Measurements from ENCODE around the gene EYS.
"Not testable (repeated sequence)": the region's sequence is repeated elsewhere in the genome, so short reads cannot be mapped to it uniquely, and the experiment has no call there.

EYS gene

DNA sequence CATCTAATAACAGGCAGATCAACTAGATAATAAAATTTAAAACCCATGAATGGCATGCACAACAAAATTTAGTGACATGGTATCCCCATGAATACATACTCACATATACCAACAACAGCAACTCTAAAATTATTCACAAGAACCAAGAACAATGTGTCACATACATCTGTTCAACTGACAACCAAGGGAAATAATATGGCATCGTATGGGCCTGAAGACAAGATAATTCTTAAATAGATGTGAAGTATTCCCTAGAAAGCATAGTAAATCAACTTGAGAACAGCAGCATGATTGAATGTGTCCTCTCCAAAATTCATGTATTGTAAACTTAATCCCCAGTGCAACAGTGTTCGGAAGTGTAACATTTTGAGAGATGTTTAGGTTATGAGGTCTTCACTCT lies 635.5 kb downstream of the EYS start:
- DNase-seq: no peak

DNA sequence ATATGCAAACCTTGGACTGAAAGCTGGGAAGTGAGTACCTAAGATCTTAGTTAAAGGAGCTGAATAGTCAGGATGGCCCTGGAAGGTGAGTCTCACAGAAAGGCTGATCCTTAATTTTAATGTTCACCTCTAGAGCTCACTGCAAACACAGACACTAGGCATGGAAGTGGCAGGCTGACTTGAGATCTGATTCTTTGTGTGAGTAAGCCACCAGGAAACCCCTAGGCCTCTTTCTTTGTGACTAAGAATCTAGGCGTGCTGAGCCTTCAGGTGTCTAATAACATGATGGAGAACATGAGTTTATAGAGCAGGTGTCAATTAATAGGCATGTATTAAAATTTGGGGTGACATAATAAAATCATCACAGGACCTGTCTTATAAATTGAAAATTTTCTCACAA lies 642.2 kb downstream of the EYS start:
- no peak for DNase-seq

DNA sequence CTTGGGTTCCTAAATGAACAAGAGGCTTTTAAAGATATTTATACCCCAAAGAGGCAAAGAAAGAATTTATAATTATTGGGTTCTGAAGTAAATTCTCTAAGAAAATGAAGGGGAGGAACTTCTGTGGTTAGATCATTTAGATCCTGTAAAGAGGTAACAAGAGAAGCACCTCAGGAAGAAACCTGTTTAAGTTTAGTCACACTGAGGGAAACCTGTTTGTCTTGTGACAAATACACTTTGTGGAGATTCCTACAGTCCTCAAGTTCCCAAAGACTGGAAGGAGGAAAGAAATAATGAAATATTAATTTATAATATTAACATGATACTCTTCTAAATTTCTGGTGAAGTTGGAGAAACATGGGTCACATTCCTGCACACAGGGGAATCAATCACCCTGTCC lies 647.5 kb downstream of the EYS start:
- no peak for DNase-seq

DNA sequence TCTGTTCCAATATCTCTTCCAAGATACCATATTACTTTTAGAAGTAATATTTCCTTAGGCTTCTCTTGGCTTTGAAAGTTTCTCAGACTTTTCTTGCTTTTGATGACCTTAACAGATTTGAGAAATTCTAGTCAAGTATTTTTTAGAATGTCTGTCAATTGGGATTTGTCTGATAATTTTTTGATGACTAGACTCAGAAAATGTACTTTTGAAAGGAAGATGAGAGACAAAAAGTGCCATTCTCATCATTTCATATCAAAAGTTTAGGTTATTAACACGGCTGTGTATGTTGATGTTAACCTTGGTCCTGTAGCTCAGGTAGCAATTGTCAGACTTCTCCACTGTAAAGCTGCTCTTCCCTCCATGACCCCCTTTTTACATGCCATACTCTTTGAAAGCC lies 651.5 kb downstream of the EYS start:
- no peak for DNase-seq

DNA sequence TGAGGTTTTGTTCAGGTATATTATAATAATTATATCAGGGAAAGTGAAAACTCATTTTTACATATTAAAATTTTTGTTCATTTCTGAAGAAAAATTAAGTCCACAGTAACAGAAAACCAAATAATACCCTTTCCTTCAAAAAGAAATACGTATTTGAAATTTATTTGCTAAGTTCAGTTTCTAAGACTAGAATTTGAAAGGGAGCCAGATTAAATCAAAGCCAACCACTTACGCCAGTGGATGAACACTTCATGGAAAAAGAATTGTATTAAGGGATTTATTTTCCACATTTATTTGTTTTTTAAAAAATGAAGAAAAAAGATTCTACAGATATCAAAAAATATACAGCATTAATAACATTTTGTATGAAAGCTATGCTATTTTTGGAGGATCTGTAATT lies 654.4 kb downstream of the EYS start:
- no peak for DNase-seq

DNA sequence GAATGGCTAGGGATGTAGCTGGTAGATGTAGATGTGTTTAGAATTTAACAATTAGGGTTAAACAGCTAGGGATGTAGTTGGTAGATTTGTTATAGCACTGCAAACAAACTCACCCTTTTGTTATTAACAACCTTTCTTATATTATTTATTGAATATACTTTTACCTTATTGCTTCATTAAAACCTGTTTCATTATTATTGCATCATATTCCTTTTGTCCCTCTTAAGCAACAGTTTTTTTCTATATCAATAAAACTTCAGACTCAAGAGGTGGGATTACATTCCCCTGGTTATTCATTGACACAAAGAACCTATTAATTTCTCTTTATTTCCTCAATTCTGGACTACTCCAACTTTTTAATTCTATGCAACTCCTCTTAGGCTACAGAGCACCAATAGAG lies 661.2 kb downstream of the EYS start:
- DNase-seq: no peak

DNA sequence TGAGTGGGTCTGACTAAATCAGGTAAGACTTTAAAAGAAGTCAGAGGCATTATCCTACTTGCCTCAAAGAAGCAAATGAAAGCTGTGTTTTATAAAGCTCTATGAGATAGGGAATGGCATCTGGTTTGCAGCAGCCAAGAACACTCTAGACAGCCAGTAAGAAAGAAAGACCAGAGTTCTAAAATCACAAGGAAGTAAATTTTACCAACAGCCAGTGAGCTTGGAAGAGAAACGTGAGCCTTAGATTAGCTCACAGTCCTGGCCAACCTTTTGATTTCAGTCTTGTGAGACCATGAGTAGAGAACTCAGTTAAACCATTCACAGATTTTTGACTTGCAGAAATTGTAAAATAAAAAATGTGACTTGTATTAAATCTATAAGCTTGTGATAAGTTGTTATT lies 693.0 kb downstream of the EYS start:
- DNase-seq: no peak

DNA sequence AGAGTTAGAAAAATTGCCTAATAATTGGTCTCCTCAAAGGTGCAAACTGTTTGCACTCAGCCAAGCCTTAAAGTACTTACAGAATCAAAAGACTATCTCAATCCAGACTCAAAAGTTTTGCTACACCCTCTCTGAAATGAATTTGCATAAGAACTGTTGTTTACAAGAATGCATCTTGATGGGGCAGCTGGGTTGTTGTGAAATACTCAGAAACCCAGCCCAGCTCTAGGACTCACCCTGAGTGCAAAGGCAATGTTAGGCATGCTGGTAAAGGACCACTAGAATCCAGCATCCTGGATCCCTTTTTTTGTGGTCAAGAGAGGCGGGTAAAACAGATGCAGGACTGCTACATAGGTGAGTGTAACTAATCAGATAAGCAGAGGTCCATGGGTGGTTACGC lies 700.2 kb downstream of the EYS start:
- DNase-seq: no peak

DNA sequence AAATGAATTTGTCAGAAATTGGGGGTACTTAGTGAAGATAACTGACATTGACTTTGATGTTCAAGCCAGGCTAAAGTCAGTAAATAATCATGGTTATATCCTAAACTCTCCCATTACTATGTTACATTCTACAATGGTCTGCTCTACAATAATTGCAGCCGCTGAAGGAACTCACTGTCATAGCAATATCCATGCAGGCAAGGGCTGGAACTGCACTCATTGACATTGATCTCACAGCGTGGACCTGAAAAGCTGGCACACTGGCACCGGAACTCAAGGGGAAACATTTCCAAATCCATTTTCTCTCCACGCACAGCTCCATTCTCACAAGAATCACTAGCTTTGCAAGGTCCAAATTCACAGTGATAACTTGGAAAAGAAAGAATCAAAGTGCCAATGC lies 702.7 kb downstream of the EYS start:
- no peak for DNase-seq

DNA sequence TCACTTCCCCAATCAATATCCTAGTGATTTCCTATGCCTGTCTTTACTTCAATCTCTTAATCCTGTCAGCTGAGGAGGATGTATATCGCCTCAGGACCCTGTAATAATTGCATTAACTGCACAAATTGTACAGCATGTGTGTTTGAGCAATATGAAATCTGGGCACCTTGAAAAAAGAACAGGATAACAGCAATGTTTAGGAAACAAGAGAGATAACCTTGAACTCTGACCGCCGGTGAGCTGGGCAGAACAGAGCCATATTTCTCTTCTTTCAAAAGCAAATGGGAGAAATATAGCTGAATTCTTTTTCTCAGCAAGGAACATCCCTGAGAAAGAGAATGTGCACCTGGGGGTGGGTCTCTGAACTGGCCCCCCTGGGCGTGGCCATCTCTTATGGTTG lies 704.1 kb downstream of the EYS start:
- not testable (repeated sequence) for DNase-seq

DNA sequence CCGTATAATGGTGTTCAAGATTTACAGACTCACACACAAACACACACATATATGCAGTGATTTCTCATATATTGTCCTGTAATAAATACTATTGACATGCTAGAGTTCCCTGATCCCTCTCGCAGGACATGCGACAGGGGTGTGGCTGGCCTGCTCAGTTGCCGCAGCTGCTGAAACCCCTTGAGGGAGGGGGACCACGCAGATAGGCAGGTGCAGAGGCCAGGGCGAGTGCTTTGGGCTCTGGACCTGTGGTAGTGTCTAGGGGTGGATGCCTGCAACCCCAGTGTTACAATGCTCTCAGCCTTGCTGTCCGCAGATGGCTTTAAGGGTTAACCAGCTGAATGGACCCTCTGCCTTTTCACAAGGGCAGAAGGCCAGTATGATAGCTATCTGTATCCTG lies 706.2 kb downstream of the EYS start:
- no peak for DNase-seq

DNA sequence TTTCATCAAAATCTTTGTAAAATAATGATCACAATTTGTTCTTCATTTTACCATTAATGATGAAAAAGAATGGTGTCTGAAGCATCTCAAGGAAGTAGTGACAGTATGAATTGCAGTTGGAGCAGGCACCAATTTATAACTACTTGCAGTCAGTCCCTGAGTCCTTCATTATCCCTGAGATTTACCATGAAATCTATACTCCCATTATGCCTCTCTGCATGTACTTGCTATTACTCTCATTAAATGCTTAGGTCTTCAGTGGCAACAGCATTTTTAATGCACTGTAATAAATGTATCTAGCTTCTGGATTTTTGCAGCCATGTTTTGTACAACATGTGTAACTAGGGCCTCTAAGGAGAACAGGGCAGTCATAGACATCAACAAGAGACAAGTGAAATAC lies 708.8 kb downstream of the EYS start:
- no peak for DNase-seq

DNA sequence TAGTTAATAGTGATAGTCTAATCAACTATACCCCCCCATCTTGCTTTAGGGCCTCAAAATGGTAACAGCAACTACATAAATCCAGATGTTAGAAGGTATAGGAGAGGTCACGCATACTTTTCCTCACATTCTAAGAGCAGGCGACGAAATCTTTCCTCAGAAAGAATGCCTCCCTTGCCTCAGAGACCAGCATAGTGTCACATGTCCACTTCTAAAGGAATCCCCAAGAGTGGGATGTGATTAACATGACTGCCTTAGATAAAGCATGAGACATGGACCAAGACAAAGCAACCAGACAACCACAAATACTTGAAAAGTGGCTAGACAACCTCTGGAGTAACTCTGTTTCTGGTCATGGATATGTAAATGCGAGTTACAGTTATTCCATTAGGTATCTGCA lies 710.7 kb downstream of the EYS start:
- DNase-seq: no peak

DNA sequence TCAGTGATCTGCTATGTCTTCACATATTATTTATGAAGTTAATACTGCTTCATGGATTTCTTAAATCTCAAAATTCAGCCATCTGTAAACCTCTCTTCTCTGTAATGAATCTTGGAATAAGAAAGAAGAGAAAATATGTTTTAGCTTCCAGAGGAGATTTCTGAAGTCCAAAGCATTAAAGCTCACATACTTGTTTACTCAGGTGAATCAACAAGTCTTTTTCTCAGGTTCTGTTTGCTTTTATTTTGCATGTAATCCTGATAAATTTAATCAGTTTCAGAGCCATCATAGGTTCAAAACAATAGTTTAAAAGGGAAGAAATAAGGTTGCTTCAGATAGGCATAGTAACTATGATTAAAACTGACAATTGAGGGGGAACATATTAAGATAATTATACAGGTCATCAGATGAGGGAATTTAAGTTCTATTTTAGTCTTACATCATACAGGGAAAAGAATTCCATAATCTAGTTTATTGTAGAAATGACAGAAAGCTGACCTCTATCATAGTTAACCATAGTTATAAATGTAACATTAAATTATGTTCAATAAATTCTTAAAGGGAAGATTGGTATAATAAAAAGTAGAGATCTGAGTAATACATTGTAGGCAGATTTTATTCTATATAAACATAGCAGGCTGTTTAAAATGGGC lies 716.2 kb downstream of the EYS start:
- no peak for DNase-seq

DNA sequence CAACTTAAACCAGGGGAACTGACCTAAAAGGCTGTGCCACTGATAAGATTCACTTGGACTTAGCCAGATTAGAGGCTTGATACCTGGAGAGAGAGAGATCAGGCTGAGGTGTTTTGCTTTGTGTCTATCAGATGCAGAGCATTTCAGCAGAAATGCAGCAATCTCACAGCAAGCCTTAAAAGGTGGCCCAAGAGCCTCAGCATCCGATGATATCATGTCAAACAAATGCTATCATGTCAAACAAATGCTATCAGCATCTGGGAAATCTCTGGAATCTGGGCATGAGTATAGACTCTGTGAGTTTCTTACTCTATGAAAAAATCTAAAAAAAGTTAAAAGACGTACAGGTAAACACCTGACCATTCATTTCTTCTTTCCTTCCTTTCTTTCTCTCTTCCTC lies 718.9 kb downstream of the EYS start:
- no peak for DNase-seq

DNA sequence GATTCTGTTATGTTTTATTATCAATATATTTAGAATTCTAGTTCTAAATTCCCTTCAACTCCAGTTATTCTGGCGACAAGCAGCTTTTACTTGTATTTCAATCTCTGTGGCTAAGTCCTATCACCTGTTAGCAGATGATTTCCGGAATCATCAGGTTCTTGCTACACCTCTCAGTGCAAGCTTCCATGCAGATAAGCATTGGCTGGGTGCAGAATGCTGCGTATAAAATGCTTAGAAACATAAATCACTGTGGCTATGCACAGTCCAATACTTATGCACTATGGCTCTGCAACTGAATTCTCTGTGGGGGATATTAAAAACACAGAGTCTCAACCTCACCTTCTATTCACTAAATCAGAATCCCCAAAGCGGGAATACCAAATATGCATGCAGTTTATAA lies 720.0 kb downstream of the EYS start:
- no peak for DNase-seq

DNA sequence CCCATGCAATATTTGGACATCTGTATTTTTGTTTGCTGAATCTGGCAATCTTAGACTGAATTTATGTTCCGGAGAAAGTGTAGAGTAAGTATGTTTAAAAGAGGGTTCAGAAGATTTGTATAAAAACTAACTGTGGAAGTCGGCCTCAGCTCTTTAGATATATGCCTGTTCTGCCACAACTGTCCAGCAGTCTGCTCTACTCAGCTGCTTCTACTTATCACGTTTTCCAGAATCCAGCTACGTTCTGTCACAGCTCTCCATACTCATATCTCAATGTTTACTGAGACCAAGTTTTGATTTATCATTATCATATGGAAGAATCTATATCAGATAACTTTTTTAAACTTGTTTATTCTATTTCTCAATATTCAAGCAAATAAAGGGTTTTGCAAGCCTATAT lies 721.3 kb downstream of the EYS start:
- DNase-seq: no peak

DNA sequence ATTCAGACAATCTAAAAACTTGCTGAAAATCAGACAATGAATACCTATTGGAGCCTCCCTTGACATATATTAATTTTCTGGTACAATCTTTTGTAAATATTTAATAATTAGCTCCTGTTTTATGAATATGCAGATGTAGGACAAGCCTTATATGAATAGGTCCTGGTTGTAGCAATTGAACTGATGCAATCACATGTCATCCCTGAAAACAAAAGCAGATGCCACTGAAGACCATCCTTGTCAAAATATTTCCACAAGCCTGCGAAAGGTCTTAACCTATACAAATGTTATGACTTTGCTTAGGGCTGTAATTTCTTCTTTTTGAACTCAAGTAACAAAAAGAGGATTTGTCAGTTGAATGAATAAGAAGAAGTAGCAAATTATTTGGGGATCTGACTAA lies 722.1 kb downstream of the EYS start:
- DNase-seq: no peak

DNA sequence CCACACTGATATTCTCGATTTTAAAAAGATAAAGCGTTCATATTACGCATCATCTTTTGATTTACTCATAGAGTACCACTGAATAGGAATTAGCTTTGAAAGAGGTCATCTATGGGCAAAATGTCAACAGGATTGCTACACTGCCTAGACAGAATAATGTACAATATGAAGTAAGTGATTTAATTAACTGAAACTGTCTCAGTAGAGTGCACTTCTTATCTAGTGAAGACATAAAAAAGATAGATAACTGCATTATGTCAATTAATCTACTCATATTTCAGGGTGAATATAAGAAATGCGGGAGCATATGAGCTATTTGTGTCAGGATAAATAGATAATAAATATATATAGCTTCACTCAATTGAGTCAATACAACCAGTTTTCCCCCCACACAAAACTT lies 723.9 kb downstream of the EYS start:
- DNase-seq: no peak

DNA sequence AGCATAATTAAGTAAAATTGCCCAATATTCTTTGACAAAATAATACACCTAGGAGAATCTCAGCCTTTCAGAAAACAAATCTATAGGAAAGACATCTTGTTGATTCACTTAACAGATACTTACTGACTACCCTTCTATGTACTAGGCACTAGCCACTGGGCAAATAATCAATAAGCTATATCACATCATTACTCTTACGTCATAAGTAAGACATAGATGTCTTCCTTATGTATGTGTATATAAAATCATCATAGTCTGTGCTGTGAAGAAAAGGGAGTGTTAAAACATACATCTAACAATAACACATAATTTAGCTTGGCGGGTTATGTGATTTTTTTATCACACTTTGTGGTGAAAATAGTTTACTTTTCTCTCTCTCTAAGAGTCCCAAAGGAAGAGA lies 733.9 kb downstream of the EYS start:
- no peak for DNase-seq

DNA sequence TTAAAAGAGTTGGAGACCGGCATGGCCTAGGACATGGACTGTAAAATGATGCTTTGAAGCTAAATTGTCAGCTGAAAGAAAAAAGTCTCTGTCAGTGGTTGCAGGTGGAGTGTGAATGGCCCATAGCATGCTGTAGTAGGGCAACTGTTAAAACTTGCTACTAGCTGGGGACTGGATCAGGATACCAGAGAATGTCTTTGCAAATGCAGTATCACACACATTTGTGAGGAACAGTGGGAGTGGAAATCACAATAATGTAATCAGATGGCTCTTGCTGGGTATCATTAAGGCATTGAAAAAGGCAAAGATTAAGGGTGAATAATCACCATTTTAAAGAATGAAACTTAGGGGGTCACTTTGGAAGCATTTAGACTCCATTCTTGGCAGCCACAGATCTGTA lies 737.9 kb downstream of the EYS start:
- no peak for DNase-seq

DNA sequence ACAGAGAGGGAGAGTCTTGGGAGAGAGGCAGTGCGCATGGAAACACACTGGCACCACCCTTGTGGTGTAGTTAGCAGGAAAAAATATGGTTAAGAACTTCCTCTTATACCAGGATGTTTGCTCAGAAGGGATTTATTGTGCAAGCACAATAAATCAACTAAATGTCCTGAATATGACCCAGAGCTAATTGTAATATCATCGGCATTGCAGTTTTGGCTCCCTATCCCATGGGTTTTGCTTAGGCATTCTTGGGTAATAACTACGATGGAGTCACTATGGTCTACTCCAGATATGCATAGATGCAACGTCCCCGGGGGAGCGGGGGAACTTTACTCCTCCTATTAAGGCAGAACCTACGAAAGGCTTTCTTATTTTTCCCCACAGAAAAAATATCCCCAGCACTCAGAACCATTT lies 751.6 kb downstream of the EYS start:
- DNase-seq: no peak

DNA sequence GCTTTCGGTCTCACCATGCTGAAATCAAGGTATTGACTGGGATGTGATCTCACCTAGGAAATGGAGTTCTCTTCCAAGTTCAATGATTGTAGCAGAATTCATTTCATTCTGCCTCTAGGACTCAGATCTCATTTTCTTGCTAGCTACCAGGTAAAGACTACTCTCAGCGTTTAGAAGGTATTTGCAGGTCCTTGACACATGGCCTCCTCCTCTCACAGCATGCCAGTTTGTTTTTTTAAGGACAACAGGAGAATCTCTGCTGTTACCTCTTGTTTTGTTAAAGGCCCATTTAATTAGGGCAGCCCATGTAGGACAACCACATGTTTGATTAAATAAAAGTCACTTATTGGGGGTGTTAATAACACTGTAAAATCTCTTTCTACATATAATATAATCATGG lies 757.8 kb downstream of the EYS start:
- DNase-seq: no peak

DNA sequence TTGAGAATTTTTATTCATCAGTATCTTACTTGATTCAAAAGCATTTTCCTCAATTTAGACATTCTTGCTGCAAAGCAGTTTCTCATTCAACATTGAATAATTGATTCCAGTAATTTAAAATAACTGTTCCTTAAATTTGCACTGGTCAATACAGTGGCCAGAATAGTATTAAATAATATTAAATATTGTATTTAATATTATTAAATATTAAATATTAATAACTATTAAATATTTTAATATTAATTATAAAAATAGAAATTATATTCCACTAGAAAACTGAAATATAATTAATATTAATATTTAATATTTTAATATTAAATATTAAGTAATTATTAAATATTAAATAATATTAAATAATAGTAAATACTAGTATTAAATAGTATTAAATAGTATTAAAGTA lies 758.8 kb downstream of the EYS start:
- no peak for DNase-seq

DNA sequence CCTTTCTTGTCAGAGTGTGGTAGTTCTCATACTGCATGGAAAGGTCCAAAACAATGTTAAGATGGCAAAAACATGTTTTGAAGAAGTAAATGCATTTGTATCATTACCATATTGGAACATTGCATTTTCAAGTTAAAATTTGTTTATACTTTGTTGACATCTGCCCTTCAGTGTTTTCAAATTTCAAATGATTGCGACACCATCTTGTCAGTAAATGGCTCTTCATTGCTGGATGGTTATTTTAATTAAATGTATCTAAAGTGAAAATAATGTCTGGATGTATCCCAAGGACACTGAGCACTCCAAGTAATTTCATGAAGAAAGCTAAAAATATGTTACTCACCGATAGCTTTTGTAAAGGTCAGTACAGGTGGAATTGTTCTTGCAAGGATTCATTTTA lies 761.6 kb downstream of the EYS start:
- no peak for DNase-seq

DNA sequence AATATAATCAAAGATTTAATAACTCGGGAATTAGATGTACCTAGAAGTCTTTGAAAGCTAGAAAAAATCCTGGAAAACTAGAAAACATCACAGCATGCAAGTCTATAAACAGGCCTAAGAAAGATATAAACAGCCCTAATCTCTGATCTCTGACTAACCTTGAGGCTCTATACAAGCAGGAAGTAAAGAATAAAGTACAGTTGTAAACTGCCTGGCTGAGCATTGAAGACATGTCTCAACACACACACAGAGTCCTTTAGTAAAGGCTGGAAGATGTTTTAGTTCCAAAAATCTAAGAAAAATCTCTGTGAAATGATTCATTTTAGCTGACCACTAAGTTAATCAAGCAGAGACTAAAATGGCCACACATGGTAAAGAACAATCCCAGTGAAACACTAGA lies 774.5 kb downstream of the EYS start:
- no peak for DNase-seq

Measured in hippocampal formation (tissue), 2 donors.